Neural crest cell (in vitro differentiated cells): Measurements from ENCODE around the gene CLCN5. TPM values are rescaled to one million over a fixed set of nuclear protein-coding genes. Genes with fewer than 3 reads are reported as not detected.

ENCODE experiments used
- DNase-seq: peaks from one replicate; pipeline ENCODE4 v3.0.0; 2021; ENCODE audit warnings: low read depth, mixed read lengths, low spot score
- H3K27ac Mint-ChIP-seq: one replicate; pipeline ENCODE4 v1.8.0; 2021; ENCODE audit warnings: mild to moderate bottlenecking, mixed read lengths; ENCODE audit not compliant: unreplicated experiment
- H3K27me3 Mint-ChIP-seq: 2 replicates; pipeline ENCODE4 v1.8.0; 2021; ENCODE audit warnings: low read depth, mild to moderate bottlenecking, mixed read lengths
- H3K36me3 Mint-ChIP-seq: 2 replicates; pipeline ENCODE4 v1.8.0; 2021; ENCODE audit warnings: low read depth, mild to moderate bottlenecking, mixed read lengths
- H3K4me1 Mint-ChIP-seq: 2 replicates; pipeline ENCODE4 v1.8.0; 2021; ENCODE audit warnings: mixed read lengths
- H3K4me3 Mint-ChIP-seq: one replicate; pipeline ENCODE4 v1.8.0; 2021; ENCODE audit warnings: mild to moderate bottlenecking, mixed read lengths
- H3K9me3 Mint-ChIP-seq: 2 replicates; pipeline ENCODE4 v1.8.0; 2021; ENCODE audit warnings: mixed read lengths
- CTCF ChIP-seq: fragments of 200-600 bp; sonication (generic); conservative IDR thresholded peaks from 2 replicates; pipeline ENCODE4 v1.5.0; 2021; ENCODE audit warnings: antibody characterized with exemption, mild to moderate bottlenecking
- total RNA-seq: library from RNA; stranded (reverse); gene quantifications from 2 replicates; pipeline ENCODE4 v1.2.1, GENCODE V29; 2021

Gene CLCN5
- total RNA-seq, 1 donor from 2014 or later = 16.7 TPM

DNA sequence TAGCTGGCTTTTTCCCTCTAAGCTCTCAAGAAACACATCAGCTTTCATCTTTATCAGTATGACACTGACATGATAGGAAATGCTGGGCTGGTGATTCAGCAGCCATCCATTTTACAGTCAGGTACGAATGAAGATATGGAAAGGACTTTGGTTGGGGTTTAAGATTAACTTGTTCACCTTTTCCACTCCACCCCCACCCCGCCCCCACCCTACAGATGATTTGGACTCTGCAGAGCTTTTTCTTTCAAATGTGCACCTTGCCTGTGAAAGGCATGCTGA, 145.8 kb downstream of the CLCN5 start:
- peaks cover 12% of the 10 kb centered on the region for H3K4me1 Mint-ChIP-seq
- H3K9me3 Mint-ChIP-seq = no peaks in the 10 kb centered on the region
- H3K27me3 Mint-ChIP-seq = no peaks in the 10 kb centered on the region
- DNase-seq = no peak
- peaks cover 7% of the 10 kb centered on the region for H3K36me3 Mint-ChIP-seq
- H3K27ac Mint-ChIP-seq = peak overlapping the region; percentile 92
- peak overlapping the region; percentile 28 for H3K4me3 Mint-ChIP-seq
- no peak for TF ChIP-seq CTCF

- H3K27ac Mint-ChIP-seq = no peak overlapping the region
- no peak for DNase-seq
- H3K36me3 Mint-ChIP-seq = peaks cover 7% of the 10 kb centered on the region
- no peak for TF ChIP-seq CTCF
- no peaks in the 10 kb centered on the region for H3K9me3 Mint-ChIP-seq
- no peak overlapping the region for H3K4me3 Mint-ChIP-seq
- no peaks in the 10 kb centered on the region for H3K27me3 Mint-ChIP-seq
- H3K4me1 Mint-ChIP-seq = peaks cover 12% of the 10 kb centered on the region
Observed at GRCh38 chrX:50068893-50069292, 146.5 kb downstream of the CLCN5 start.

GRCh38 chrX:50071494-50071893, 149.1 kb downstream of the CLCN5 start:
- peaks cover 7% of the 10 kb centered on the region for H3K36me3 Mint-ChIP-seq
- no peak for DNase-seq
- TF ChIP-seq CTCF = no peak
- no peaks in the 10 kb centered on the region for H3K9me3 Mint-ChIP-seq
- no peaks in the 10 kb centered on the region for H3K27me3 Mint-ChIP-seq
- H3K27ac Mint-ChIP-seq = no peak overlapping the region
- H3K4me3 Mint-ChIP-seq = no peak overlapping the region
- peaks cover 12% of the 10 kb centered on the region for H3K4me1 Mint-ChIP-seq

DNA sequence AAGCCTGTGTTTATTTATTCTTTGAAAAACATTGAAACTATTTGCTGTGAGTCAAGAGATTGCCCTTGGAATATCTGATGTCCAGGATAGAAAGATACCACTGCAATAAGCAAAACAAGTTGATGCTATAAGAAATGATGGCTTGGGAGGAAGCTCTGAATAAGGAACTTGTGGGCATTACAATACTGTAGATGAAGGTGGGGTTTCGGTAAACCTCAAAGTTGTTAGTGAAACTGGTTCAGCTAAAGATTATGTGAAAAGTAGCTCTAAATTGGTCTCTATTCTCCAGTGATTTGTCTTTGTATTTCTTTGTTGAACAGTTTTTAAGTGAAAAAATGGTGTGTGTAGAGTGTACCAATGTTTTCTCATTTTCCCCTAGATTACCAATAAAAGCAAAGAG, 149.7 kb downstream of the CLCN5 start:
- H3K4me1 Mint-ChIP-seq = peaks cover 11% of the 10 kb centered on the region
- TF ChIP-seq CTCF = no peak
- H3K27me3 Mint-ChIP-seq = no peaks in the 10 kb centered on the region
- H3K9me3 Mint-ChIP-seq = no peaks in the 10 kb centered on the region
- no peak for DNase-seq
- H3K4me3 Mint-ChIP-seq = no peak overlapping the region
- H3K36me3 Mint-ChIP-seq = peaks cover 9% of the 10 kb centered on the region
- H3K27ac Mint-ChIP-seq = no peak overlapping the region

DNA sequence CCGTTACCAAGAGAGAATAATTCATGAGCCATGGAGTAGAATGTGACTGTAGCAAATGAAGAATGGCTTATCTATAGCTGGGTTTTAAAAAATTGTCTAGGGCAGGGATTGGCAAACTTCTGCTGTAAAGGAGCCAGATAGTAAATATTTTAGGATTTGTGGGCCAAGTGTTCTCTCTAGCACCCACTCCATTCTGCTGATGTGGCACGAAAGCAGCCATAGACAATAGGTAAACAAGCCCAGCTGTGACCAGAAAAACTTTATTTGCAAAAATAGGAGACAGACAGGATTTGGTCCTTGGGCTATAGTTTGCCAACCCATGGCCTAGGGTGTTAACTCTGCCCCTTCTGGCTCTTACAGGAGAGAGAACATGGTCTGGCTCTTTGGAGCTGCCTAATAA, 151.2 kb downstream of the CLCN5 start:
- Mint-ChIP-seq H3K4me1 (no peaks in the 10 kb centered on the region), H3K9me3 (no peaks in the 10 kb centered on the region), H3K27ac (no peak overlapping the region), H3K36me3 (peaks cover 9% of the 10 kb centered on the region), H3K4me3 (no peak overlapping the region), H3K27me3 (no peaks in the 10 kb centered on the region)
- no peak for DNase-seq
- no peak for TF ChIP-seq CTCF
